Heart left ventricle (tissue), 16 donors: Measurements from ENCODE around the gene ACSBG1. TPM values are rescaled to one million over a fixed set of nuclear protein-coding genes. Genes with fewer than 3 reads are reported as not detected.

ENCODE experiments used
- ATAC-seq, 4 donors: fragments of 200-7000 bp; cut with Tn5 transposase; one replicate each; pipeline ENCODE4 v1.9.1; 2020 to 2022; ENCODE audit warnings: moderate library complexity in 4 of 4, mild to moderate bottlenecking in 3 of 4, moderate number of reproducible peaks in 1 of 4
- DNase-seq, 5 donors: peaks; one replicate each; pipeline ENCODE4 v3.0.0-alpha.2; 2020
- H3K27ac ChIP-seq, 12 donors: fragments of 200-600 bp; sonication (generic) in 4 of 12; one replicate each; pipeline versions ENCODE4 v1.5.0 to v1.8.0; 2016 to 2022; ENCODE audit warnings: mild to moderate bottlenecking in 2 of 12
- H3K27me3 ChIP-seq, 9 donors: fragments of 200-600 bp; sonication (generic) in 2 of 9; one replicate each; pipeline versions ENCODE4 v1.5.1 to v1.8.0; 2016 to 2022; ENCODE audit warnings: mild to moderate bottlenecking in 3 of 9
- H3K36me3 ChIP-seq, 9 donors: fragments of 200-600 bp; sonication (generic) in 2 of 9; one replicate each; pipeline versions ENCODE4 v1.5.0 to v1.8.0; 2018 to 2022; ENCODE audit warnings: mild to moderate bottlenecking in 2 of 9
- H3K4me1 ChIP-seq, 12 donors: fragments of 200-600 bp; sonication (generic) in 4 of 12; one replicate each; pipeline versions ENCODE4 v1.5.0 to v1.8.0; 2016 to 2022; ENCODE audit warnings: mild to moderate bottlenecking in 3 of 12
- H3K4me3 ChIP-seq, 12 donors: fragments of 200-600 bp; sonication (generic) in 4 of 12; one replicate each; pipeline versions ENCODE4 v1.5.0 to v1.8.0; 2017 to 2022; ENCODE audit warnings: mild to moderate bottlenecking in 9 of 12, moderate library complexity in 4 of 12
- H3K9me3 ChIP-seq, 12 donors: fragments of 200-600 bp; sonication (generic) in 4 of 12; one replicate each; pipeline versions ENCODE4 v1.5.0 to v1.8.0; 2016 to 2022; ENCODE audit warnings: mild to moderate bottlenecking in 1 of 12
- CTCF ChIP-seq, 12 donors: fragments of 200-600 bp; sonication (generic) in 4 of 12; IDR thresholded peaks; one replicate each; pipeline versions ENCODE4 v1.5.0 to v1.8.0; 2018 to 2022; ENCODE audit warnings: antibody characterized with exemption in 12 of 12, mild to moderate bottlenecking in 5 of 12
- POLR2A ChIP-seq, 2 donors: fragments of 450-650 bp; IDR thresholded peaks; one replicate each; pipeline ENCODE4 v1.6.1; 2017; ENCODE audit warnings: antibody characterized with exemption in 2 of 2, mild to moderate bottlenecking in 2 of 2, moderate library complexity in 2 of 2
- WGBS, 4 donors: extraction: QIAGEN DNeasy Blood & Tissue Kit in 2 of 4; methylation state at CpG; one replicate each; pipeline versions ENCODE4 v1.1.5 to v1.1.7; 2013 to 2018; 5-methylcytosine and 5-hydroxymethylcytosine counted together
- intact Hi-C, 10 donors: fragments of 100-400 bp; cut with DNase I; formaldehyde crosslinking; loops; one replicate each; pipeline versions ENCODE4 v1.11.1 to v1.14.2; 2022
- polyA plus RNA-seq, 2 donors: library from polyadenylated mRNA; stranded (reverse); fragments of 200-250 nt; gene quantifications; one replicate each; pipeline ENCODE4 v1.2.3, GENCODE V29; 2013
- total RNA-seq, 9 donors: library from RNA; depleted of rRNA in 2 of 9; stranded (reverse); fragments of >200 nt in 2 of 9; fragmentation: NEBNext Ultra II Directional in 3 of 9; extraction: Animal tissue kit (Norgen Biotek cat#: 25700) in 3 of 9; gene quantifications; one replicate each; pipeline versions ENCODE4 v1.1.0 to v1.2.4, GENCODE V29; 2016 to 2023
- donor health status: ischemic (EF 13 %, LVEDD 7.1; RV severe dilation, severe dysfunction).
- donor health status: healthy with polysubstance abuse.
- donor health status: DM: no; HTN: yes; CAD: no.
- donor health status: DM: no; HTN: no; CAD: no.
- donor health status: ischemic (EF 25% LVEDD 6.9; RV normal size, moderate dysfunction).
- donor health status: ischemic (EF 25% LVEDD 5.7; RV mildly dilated, moderate dysfunction).
- donor health status: healthy.
- donor health status: DM: yes; HTN: yes; CAD: no.
- donor health status: ischemic (EF 35%, LVEDD 5.7; RV mildly dilated, moderate dysfunction).
- donor health status: nonischemic (EF 11% LVEDD 7.7; RV severe dilation, severe dysfunction).
- donor health status: DM: yes; HTN: yes; CAD: no.
- donor health status: PGD.
- donor health status: ischemic (EF 29% LVEDD 5.4; RV normal size, mild dysfunction).
- donor health status: nonischemic (EF 23%, LVEDD 6.1; RV moderate dilation, normal function).

Gene ACSBG1
- total and polyA plus RNA-seq, 11 donors = 0.05 to 1.2 (median 0.16) TPM; not detected in 5

- ATAC-seq (no peak), DNase-seq (no peak)
- Histone ChIP-seq H3K27me3 (no peaks in the 10 kb centered on the region), H3K27ac (no peak overlapping the region), H3K36me3 (peaks cover 0 to 100% (median 100%) of the 10 kb centered on the region in 9 donors), H3K9me3 (no peaks in the 10 kb centered on the region), H3K4me3 (no peak overlapping the region), H3K4me1 (peaks cover 0 to 20% (median 9%) of the 10 kb centered on the region in 12 donors)
- intact Hi-C loops = no loop called here
- WGBS, 4 donors = 90 to 94% (median 92%) methylated on average over 10 of the region's 10 CpGs
- TF ChIP-seq POLR2A (IDR thresholded peaks at IDR 0.05) (no peak), CTCF (IDR thresholded peaks at IDR 0.05) (no peak)
These were observed 67.0 kb downstream of the ACSBG1 start for GRCh38 chr15:78167227-78167888.

GRCh38 chr15:78164010-78164409 lies 70.4 kb downstream of the ACSBG1 start:
- Histone ChIP-seq H3K27me3 (no peaks in the 10 kb centered on the region), H3K4me3 (no peak overlapping the region), H3K27ac (no peak overlapping the region), H3K36me3 (peaks cover 0 to 100% (median 100%) of the 10 kb centered on the region in 9 donors), H3K9me3 (no peaks in the 10 kb centered on the region), H3K4me1 (peaks cover 0 to 6% (median 0%) of the 10 kb centered on the region in 12 donors)
- DNase-seq (no peak), ATAC-seq (no peak)
- TF ChIP-seq POLR2A (IDR thresholded peaks at IDR 0.05) (no peak), CTCF (IDR thresholded peaks at IDR 0.05) (no peak)
- 89 to 97% (median 92%) methylated on average over 2 of the region's 2 CpGs for WGBS, 4 donors
- intact Hi-C loops = no loop called here

- WGBS, 4 donors = 84 to 93% (median 86%) methylated on average over 13 of the region's 13 CpGs
- Histone ChIP-seq H3K4me3 (no peak overlapping the region), H3K27ac (no peak overlapping the region), H3K4me1 (peaks cover 0 to 10% (median 0%) of the 10 kb centered on the region in 12 donors), H3K9me3 (no peaks in the 10 kb centered on the region), H3K27me3 (no peaks in the 10 kb centered on the region), H3K36me3 (peaks cover 0 to 100% (median 98%) of the 10 kb centered on the region in 9 donors)
- TF ChIP-seq POLR2A (IDR thresholded peaks at IDR 0.05) = no peak
- no peak for TF ChIP-seq CTCF (IDR thresholded peaks at IDR 0.05)
- DNase-seq (no peak), ATAC-seq (peak in 2 of 4 donors; percentile 28 to 47)
- intact Hi-C loops = no loop called here
These were observed 72.3 kb downstream of the ACSBG1 start for GRCh38 chr15:78162038-78162437.

DNA sequence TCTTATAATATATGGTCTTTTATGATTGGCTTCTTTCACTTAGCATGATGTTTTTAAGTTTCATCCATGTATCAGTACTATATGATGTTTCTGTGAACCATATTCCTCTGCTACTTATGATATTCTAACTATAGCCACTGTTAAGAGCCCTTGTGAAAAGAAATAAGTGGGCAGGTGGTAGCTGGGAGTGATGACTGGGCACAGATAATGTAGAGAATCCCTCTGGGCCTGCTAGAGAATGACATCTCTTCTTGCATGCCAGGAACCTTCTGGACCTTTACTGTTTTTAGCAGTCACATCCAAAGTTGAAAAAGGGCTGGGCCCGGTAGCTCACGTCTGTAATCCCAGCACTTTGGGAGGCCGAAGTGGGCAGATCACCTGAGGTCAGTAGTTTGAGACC lies 75.0 kb downstream of the ACSBG1 start:
- intact Hi-C loops = no loop called here
- DNase-seq (no peak), ATAC-seq (peak; percentile 38 to 79 (median 60))
- no peak overlapping the region for H3K4me3 ChIP-seq
- no peaks in the 10 kb centered on the region for H3K9me3 ChIP-seq
- H3K4me1 ChIP-seq = peaks cover 0 to 33% (median 14%) of the 10 kb centered on the region in 12 donors
- TF ChIP-seq CTCF (IDR thresholded peaks at IDR 0.05) (no peak), POLR2A (IDR thresholded peaks at IDR 0.05) (no peak)
- H3K27ac ChIP-seq = peak overlapping the region in 3 of 12 donors; percentile 11 to 36 (median 20)
- no peaks in the 10 kb centered on the region for H3K27me3 ChIP-seq
- H3K36me3 ChIP-seq = peaks cover 0 to 93% (median 77%) of the 10 kb centered on the region in 9 donors
- 55 to 80% (median 61%) methylated on average over 3 of the region's 3 CpGs for WGBS, 4 donors
